Lower lobe of right lung (tissue), 2 donors: Measurements from ENCODE around the gene MET. TPM values are rescaled to one million over a fixed set of nuclear protein-coding genes. Genes with fewer than 3 reads are reported as not detected.

Experiments used
- ATAC-seq, 2 donors: fragments of 200-7000 bp; cut with Tn5 transposase; one replicate each; pipeline ENCODE4 v1.9.1; 2020 to 2022; ENCODE audit warnings: mild to moderate bottlenecking in 2 of 2, moderate library complexity in 2 of 2
- DNase-seq: peaks from one replicate; pipeline ENCODE4 v3.0.0-alpha.2; 2020
- H3K27ac ChIP-seq: fragments of 200-600 bp; one replicate; pipeline ENCODE4 v1.8.0; 2022
- H3K27me3 ChIP-seq: fragments of 200-600 bp; one replicate; pipeline ENCODE4 v1.8.0; 2022; ENCODE audit warnings: low read depth
- H3K36me3 ChIP-seq: fragments of 200-600 bp; one replicate; pipeline ENCODE4 v1.8.0; 2022; ENCODE audit warnings: mild to moderate bottlenecking
- H3K4me1 ChIP-seq: fragments of 200-600 bp; one replicate; pipeline ENCODE4 v1.8.0; 2022
- H3K4me3 ChIP-seq: fragments of 200-600 bp; one replicate; pipeline ENCODE4 v1.8.0; 2022; ENCODE audit warnings: mild to moderate bottlenecking
- H3K9me3 ChIP-seq: fragments of 200-600 bp; one replicate; pipeline ENCODE4 v1.8.0; 2022
- intact Hi-C: fragments of 100-400 bp; cut with DNase I; formaldehyde crosslinking; loops from one replicate; pipeline ENCODE4 v1.11.0; 2022
- total RNA-seq: library from RNA; stranded (reverse); fragmentation: NEBNext Ultra II Directional; extraction: Animal tissue kit (Norgen Biotek cat#: 25700); gene quantifications from one replicate; pipeline ENCODE4 v1.2.1, GENCODE V29; 2021
- TF ChIP-seq, protein P1 (sequence below): fragments of 200-600 bp; IDR thresholded peaks from one replicate; pipeline ENCODE4 v1.8.0; 2022; ENCODE audit warnings: antibody characterized with exemption, mild to moderate bottlenecking
- donor health status: DM: no; HTN: yes; CAD: no; lungs with severe emphysema.

The MET gene
- total RNA-seq, 1 donor from 2014 or later = 74.3 TPM

DNA sequence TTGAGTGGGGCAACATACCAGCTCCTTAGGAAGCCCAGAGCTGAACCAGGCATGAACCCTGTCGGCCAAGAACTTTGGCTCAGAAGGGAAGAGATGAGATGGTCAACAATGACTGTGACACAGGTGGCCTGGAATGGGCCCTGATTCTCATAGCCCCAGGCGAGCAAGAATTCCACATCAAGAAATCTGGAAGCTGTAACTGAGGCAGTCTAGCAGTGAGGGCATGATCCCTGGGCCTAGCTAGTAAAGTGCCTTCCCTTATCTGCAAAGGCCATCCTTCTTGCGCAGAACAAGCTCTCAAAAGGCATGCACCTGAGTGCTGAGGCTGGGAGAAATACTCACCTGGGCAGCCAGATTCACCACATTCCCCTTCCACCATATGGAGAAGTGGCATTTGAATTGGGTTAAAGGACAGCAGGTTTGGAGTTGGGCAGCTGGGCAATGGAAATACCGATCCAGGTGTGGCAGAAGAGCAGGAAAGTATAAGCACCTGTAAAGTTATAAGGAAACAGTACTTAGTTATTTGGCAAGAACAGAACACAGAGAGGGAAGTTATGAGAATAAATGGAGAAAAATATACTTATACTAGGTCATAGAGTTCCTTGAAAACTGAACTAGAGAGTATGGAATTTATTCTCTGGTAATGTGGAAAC is 111.8 kb downstream of the MET start:
- DNase-seq = no peak
- Histone ChIP-seq H3K27me3 (no peaks in the 10 kb centered on the region), H3K27ac (no peak overlapping the region), H3K4me3 (no peak overlapping the region), H3K36me3 (peaks cover 9% of the 10 kb centered on the region), H3K9me3 (no peaks in the 10 kb centered on the region), H3K4me1 (peaks cover 28% of the 10 kb centered on the region)
- intact Hi-C loops = no loop called here
- TF ChIP-seq, protein P1, sequence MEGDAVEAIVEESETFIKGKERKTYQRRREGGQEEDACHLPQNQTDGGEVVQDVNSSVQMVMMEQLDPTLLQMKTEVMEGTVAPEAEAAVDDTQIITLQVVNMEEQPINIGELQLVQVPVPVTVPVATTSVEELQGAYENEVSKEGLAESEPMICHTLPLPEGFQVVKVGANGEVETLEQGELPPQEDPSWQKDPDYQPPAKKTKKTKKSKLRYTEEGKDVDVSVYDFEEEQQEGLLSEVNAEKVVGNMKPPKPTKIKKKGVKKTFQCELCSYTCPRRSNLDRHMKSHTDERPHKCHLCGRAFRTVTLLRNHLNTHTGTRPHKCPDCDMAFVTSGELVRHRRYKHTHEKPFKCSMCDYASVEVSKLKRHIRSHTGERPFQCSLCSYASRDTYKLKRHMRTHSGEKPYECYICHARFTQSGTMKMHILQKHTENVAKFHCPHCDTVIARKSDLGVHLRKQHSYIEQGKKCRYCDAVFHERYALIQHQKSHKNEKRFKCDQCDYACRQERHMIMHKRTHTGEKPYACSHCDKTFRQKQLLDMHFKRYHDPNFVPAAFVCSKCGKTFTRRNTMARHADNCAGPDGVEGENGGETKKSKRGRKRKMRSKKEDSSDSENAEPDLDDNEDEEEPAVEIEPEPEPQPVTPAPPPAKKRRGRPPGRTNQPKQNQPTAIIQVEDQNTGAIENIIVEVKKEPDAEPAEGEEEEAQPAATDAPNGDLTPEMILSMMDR = no peak
- ATAC-seq = no peak

GRCh38 chr7:116784647-116785046 is 112.7 kb downstream of the MET start:
- H3K36me3 ChIP-seq = peaks cover 6% of the 10 kb centered on the region
- ATAC-seq (no peak), DNase-seq (no peak)
- peaks cover 28% of the 10 kb centered on the region for H3K4me1 ChIP-seq
- no peaks in the 10 kb centered on the region for H3K9me3 ChIP-seq
- intact Hi-C loops = no loop called here
- H3K27ac ChIP-seq = no peak overlapping the region
- H3K4me3 ChIP-seq = no peak overlapping the region
- TF ChIP-seq, protein P1 = no peak
- H3K27me3 ChIP-seq = no peaks in the 10 kb centered on the region

GRCh38 chr7:116785843-116786242 is 113.8 kb downstream of the MET start:
- H3K27me3 ChIP-seq = no peaks in the 10 kb centered on the region
- TF ChIP-seq, protein P1 = no peak
- peaks cover 18% of the 10 kb centered on the region for H3K4me1 ChIP-seq
- H3K9me3 ChIP-seq = no peaks in the 10 kb centered on the region
- DNase-seq = no peak
- no peak overlapping the region for H3K4me3 ChIP-seq
- H3K27ac ChIP-seq = no peak overlapping the region
- intact Hi-C loops = no loop called here
- ATAC-seq = no peak
- peaks cover 6% of the 10 kb centered on the region for H3K36me3 ChIP-seq

- DNase-seq (no peak), ATAC-seq (peak; percentile 62 to 70)
- H3K9me3 ChIP-seq = no peaks in the 10 kb centered on the region
- peaks cover 6% of the 10 kb centered on the region for H3K36me3 ChIP-seq
- intact Hi-C loops = no loop called here
- TF ChIP-seq, protein P1 = peak; percentile 31
- no peak overlapping the region for H3K4me3 ChIP-seq
- H3K27me3 ChIP-seq = no peaks in the 10 kb centered on the region
- peaks cover 9% of the 10 kb centered on the region for H3K4me1 ChIP-seq
- no peak overlapping the region for H3K27ac ChIP-seq
These were observed 114.9 kb downstream of the MET start for GRCh38 chr7:116786791-116787443.

GRCh38 chr7:116787881-116788280 is 115.9 kb downstream of the MET start:
- no peaks in the 10 kb centered on the region for H3K9me3 ChIP-seq
- no peaks in the 10 kb centered on the region for H3K27me3 ChIP-seq
- TF ChIP-seq, protein P1 = no peak
- H3K27ac ChIP-seq = no peak overlapping the region
- intact Hi-C loops = no loop called here
- ATAC-seq (no peak), DNase-seq (no peak)
- no peak overlapping the region for H3K4me3 ChIP-seq
- peaks cover 6% of the 10 kb centered on the region for H3K36me3 ChIP-seq
- peaks cover 9% of the 10 kb centered on the region for H3K4me1 ChIP-seq
